GM23338 (cell line): Measurements from ENCODE around the gene UBE2E2.

Experiments
- CREB1 ChIP-seq: fragments of 250-450 bp; sonication (Bioruptor Pico); IDR thresholded peaks from 2 replicates; pipeline ENCODE4 v1.5.0; 2020; ENCODE audit warnings: low read depth, mild to moderate bottlenecking, moderate library complexity
- CTCF ChIP-seq, 2 experiments: fragments of 200-600 bp in 1 of 2; sonication (generic) in 1 of 2; conservative IDR thresholded peaks; 2 replicates each; pipeline versions ENCODE4 v1.5.1 to v1.6.1; 2016 to 2017; ENCODE audit warnings: antibody characterized with exemption in 2 of 2, low read depth in 2 of 2, mild to moderate bottlenecking in 2 of 2, moderate library complexity in 1 of 2
- EZH2 ChIP-seq: fragments of 200-600 bp; sonication (generic); IDR thresholded peaks from one replicate; pipeline ENCODE4 v1.8.0; 2017; ENCODE audit warnings: antibody characterized with exemption, mild to moderate bottlenecking, low read depth; ENCODE audit not compliant: unreplicated experiment
- EZH2phosphoT487 ChIP-seq: fragments of 200-600 bp; sonication (generic); IDR thresholded peaks from one replicate; pipeline ENCODE4 v1.8.1; 2018; ENCODE audit warnings: antibody characterized with exemption; ENCODE audit not compliant: unreplicated experiment
- JUNB ChIP-seq: IDR thresholded peaks from one replicate; pipeline ENCODE4 v1.6.1; 2016; ENCODE audit warnings: antibody characterized with exemption; ENCODE audit not compliant: unreplicated experiment
- NANOG ChIP-seq: IDR thresholded peaks from 2 replicates; pipeline ENCODE4 v1.6.1; 2016; ENCODE audit warnings: antibody characterized with exemption, borderline replicate concordance
- POLR2AphosphoS5 ChIP-seq: IDR thresholded peaks from 2 replicates; pipeline ENCODE4 v1.6.1; 2016; ENCODE audit warnings: antibody characterized with exemption, low read depth
- REST ChIP-seq: IDR thresholded peaks from one replicate; pipeline ENCODE4 v1.6.1; 2018; ENCODE audit warnings: antibody characterized with exemption; ENCODE audit not compliant: unreplicated experiment
- STAT1 ChIP-seq: IDR thresholded peaks from one replicate; pipeline ENCODE4 v1.6.1; 2016; ENCODE audit warnings: antibody characterized with exemption; ENCODE audit not compliant: unreplicated experiment
- ZNF114 ChIP-seq: fragments of 250-450 bp; sonication (Bioruptor Pico); IDR thresholded peaks from 2 replicates; pipeline ENCODE4 v1.5.0; 2020; ENCODE audit warnings: mild to moderate bottlenecking, moderate library complexity
- ZNF331 ChIP-seq: fragments of 250-450 bp; sonication (Bioruptor Pico); IDR thresholded peaks from 2 replicates; pipeline ENCODE4 v1.5.0; 2020; ENCODE audit warnings: low read depth, mild to moderate bottlenecking, moderate library complexity
- ZNF462 ChIP-seq: fragments of 250-450 bp; sonication (Bioruptor Pico); IDR thresholded peaks from 2 replicates; pipeline ENCODE4 v1.5.0; 2020; ENCODE audit warnings: mild to moderate bottlenecking, moderate library complexity
- TF ChIP-seq, protein P1 (sequence below): IDR thresholded peaks from 2 replicates; pipeline ENCODE4 v1.6.1; 2016; ENCODE audit warnings: antibody characterized with exemption

GRCh38 chr3:23608650-23609049, 405.5 kb downstream of the UBE2E2 start:
- TF ChIP-seq POLR2AphosphoS5 (no peak), EZH2phosphoT487 (no peak), EZH2 (no peak), CTCF (conservative IDR thresholded peaks at IDR 0.05; ENCODE audit: low read depth in 2 of 2) (no peak), NANOG (peak; percentile 9; the same call in 1 of the 2 replicates), CREB1 (CRISPR knock-in tag) (no peak), JUNB (no peak), REST (no peak), STAT1 (no peak), ZNF462 (CRISPR knock-in tag) (no peak), ZNF114 (CRISPR knock-in tag) (no peak), ZNF331 (CRISPR knock-in tag) (no peak)
- TF ChIP-seq, protein P1, sequence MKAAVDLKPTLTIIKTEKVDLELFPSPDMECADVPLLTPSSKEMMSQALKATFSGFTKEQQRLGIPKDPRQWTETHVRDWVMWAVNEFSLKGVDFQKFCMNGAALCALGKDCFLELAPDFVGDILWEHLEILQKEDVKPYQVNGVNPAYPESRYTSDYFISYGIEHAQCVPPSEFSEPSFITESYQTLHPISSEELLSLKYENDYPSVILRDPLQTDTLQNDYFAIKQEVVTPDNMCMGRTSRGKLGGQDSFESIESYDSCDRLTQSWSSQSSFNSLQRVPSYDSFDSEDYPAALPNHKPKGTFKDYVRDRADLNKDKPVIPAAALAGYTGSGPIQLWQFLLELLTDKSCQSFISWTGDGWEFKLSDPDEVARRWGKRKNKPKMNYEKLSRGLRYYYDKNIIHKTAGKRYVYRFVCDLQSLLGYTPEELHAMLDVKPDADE: no peak
